Measurements from ENCODE around the gene STIM2.

The STIM2 gene

GRCh38 chr4:27048429-27049238, 188.0 kb downstream of the STIM2 start:
- DNase-seq: peak; percentile 32

GRCh38 chr4:27049239-27049829, 188.7 kb downstream of the STIM2 start:
- DNase-seq: no peak

- no peak for DNase-seq
Observed at GRCh38 chr4:27050731-27051130, 190.1 kb downstream of the STIM2 start.

GRCh38 chr4:27055221-27055760, 194.7 kb downstream of the STIM2 start:
- DNase-seq: no peak

GRCh38 chr4:27056281-27056680, 195.6 kb downstream of the STIM2 start:
- no peak for DNase-seq

- no peak for DNase-seq
Observed at GRCh38 chr4:27057053-27057452, 196.4 kb downstream of the STIM2 start.

GRCh38 chr4:27057662-27058061, 197.0 kb downstream of the STIM2 start:
- no peak for DNase-seq

GRCh38 chr4:27058819-27059406, 198.3 kb downstream of the STIM2 start:
- DNase-seq: no peak

GRCh38 chr4:27059446-27059845, 198.8 kb downstream of the STIM2 start:
- no peak for DNase-seq

- no peak for DNase-seq
Observed at GRCh38 chr4:27062256-27062655, 201.6 kb downstream of the STIM2 start.

- peak; percentile 6 for DNase-seq
Observed at GRCh38 chr4:27066591-27066990, 205.9 kb downstream of the STIM2 start.

- DNase-seq: no peak
Observed at GRCh38 chr4:27068151-27068867, 207.7 kb downstream of the STIM2 start.
